ENCODE results near the gene ZSWIM5.
"Not testable (repeated sequence)": the region's sequence is repeated elsewhere in the genome, so short reads cannot be mapped to it uniquely, and the experiment has no call there.

Gene ZSWIM5

DNA sequence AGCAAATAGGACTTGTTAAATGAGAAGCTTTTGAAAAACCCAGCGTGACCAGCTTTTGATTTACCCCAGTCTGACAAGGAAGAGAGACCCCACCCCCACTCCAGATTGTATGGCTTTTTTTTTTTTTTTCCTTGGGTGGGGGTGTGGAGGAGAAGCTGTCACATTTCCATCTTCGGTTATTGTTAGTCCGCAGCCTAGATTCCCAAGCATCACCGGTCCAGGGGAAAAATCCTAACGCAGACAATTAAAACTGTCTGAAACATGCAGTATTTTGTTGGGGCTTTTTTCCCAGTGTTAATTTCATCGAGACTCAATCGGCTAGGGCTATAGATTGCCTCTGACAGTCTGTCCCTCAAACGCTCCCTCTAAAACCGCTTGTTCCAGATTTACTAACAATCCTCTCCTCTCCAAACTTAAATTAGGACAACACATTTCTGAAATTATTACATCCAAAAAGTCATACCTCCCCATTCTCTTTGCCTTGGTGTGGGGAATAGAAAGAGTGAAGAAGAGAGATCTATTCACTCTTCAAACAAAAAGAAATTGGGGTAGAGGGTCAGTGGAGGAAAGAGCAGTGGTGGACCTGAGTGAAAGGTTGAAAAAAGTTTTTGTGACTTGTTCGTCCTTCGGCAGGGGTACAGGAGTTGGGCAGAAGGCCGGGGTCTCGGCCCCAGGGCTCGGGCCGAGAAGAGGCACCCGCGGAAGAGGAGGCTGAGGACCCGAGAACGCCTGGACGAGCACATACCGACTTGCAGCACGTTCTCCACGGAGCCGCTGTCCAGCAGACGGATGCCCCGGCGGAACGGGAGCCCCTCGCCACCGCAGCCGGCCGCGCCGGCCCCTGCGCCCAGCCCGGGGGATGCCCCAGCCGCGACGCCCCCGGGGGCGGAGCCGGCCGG lies 1.1 kb downstream of the ZSWIM5 start:
- no peak for DNase-seq (ENCODE audit: low read depth, low spot score)

GRCh38 chr1:45200906-45201500 lies 5.4 kb downstream of the ZSWIM5 start:
- DNase-seq (ENCODE audit: low read depth, low spot score) = no peak

- no peak for DNase-seq (ENCODE audit: low read depth, low spot score)
Measured at GRCh38 chr1:45200435-45200834, 6.0 kb downstream of the ZSWIM5 start.

DNA sequence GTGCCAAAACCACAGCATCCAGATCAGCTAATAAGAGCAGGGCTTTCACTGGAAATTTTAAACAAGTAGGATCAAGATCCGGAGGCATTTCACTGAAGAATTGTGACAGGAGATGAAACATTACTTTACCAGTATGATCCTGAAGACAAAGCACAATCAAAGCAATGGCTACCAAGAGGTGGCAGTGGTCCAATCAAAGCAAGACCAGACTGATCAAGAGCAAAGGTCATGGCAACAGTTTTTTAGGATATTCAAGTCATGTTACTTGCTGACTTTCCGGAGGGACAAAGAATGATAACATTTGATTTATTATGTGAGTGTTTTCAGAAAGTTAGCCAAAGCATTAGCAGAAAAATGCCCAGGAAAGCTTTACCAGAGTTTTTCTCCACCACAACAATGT lies 8.2 kb downstream of the ZSWIM5 start:
- DNase-seq (ENCODE audit: low read depth, low spot score) = no peak

- no peak for DNase-seq (ENCODE audit: low read depth, low spot score)
Measured at GRCh38 chr1:45196863-45197262, 9.5 kb downstream of the ZSWIM5 start.

GRCh38 chr1:45191418-45191783 lies 15.0 kb downstream of the ZSWIM5 start:
- DNase-seq (ENCODE audit: low read depth, low spot score) = no peak

- no peak for DNase-seq (ENCODE audit: low read depth, low spot score)
Measured at GRCh38 chr1:45187725-45188124, 18.7 kb downstream of the ZSWIM5 start.

- DNase-seq (ENCODE audit: low read depth, low spot score) = not testable (repeated sequence)
Measured at GRCh38 chr1:45179918-45180519, 26.4 kb downstream of the ZSWIM5 start.

DNA sequence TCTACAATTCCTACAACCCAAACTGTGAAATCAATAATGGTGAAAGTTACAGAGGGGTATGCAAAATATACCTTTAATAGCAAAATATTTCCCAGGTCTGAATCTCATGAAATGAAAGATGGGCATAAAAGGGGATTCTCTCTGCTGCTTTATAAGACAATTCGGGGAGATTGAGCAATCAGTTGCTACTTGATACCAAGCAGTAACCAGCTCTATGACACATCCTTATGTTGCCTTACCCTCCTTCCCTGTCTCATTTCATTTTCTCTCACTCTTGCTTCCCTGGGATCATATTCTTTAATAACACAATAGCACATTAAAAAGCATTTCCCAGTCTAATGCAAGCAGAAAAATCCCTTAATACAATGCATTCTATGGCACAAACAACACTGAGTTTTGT lies 29.0 kb downstream of the ZSWIM5 start:
- DNase-seq (ENCODE audit: low read depth, low spot score) = no peak

DNA sequence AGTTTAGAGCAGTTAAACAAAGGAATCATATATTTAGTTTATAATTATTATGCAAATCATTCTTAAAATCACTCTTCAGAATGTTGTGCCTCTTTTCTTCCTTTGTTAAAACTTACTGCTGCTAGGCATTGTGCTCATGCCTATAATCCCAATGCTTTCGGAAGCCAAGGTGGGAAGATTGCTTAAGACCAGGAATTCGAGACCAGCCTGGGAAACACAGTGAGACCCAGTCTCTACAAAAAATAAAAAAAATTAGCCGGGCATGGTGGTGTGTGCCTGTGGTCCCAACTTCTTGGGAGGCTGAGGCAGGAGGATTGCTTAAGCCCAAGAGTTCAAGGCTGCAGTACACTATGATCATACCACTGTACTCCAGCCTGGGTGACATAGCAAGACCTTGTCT lies 33.6 kb downstream of the ZSWIM5 start:
- DNase-seq (ENCODE audit: low read depth, low spot score) = no peak

GRCh38 chr1:45172005-45172404 lies 34.4 kb downstream of the ZSWIM5 start:
- no peak for DNase-seq (ENCODE audit: low read depth, low spot score)

DNA sequence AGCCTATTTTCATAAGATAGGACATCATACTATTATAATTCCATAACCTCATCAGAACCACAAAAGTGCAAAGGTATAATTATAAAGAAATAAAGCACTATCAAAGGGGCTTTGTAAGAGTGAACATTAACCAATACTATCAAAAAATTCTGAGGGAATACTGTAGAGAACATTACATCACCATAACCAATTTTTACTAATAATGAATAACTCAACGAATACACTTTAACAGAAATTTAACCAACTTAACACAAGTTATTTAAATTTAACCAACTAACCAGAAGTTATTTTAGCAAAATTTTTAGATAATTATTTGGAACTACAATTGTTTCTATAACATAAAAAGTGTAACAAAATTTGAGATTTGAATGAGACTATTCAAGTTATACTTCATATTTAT lies 34.8 kb downstream of the ZSWIM5 start:
- DNase-seq (ENCODE audit: low read depth, low spot score) = no peak

DNA sequence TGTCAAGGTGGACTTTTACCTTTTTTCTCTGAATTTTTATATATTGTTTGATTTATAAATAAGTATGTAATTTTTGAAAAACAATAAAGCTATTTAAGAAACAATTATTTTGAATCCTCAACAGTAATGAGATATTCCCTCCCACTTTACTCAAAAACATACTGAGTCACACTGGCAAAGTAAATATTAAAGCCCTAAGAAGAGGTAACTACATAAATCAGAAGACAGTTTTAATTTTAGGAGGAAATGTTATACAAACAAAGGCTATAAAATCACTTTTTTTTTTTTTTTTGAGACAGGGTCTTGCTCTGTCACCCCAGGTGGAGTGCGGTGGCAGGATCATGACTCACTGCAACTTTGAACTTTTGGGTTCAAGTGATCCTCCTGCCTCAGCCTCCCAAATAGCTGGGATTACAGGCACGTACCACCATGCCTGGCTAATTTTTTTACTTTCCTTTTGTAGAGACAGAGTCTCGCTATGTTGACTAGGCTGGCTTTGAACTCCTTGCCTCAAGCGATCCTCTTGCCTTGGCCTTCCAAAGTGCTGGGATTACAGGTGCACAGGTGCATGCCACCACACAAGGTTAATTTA lies 36.2 kb downstream of the ZSWIM5 start:
- no peak for DNase-seq (ENCODE audit: low read depth, low spot score)

GRCh38 chr1:45167947-45168346 lies 38.5 kb downstream of the ZSWIM5 start:
- not testable (repeated sequence) for DNase-seq (ENCODE audit: low read depth, low spot score)

DNA sequence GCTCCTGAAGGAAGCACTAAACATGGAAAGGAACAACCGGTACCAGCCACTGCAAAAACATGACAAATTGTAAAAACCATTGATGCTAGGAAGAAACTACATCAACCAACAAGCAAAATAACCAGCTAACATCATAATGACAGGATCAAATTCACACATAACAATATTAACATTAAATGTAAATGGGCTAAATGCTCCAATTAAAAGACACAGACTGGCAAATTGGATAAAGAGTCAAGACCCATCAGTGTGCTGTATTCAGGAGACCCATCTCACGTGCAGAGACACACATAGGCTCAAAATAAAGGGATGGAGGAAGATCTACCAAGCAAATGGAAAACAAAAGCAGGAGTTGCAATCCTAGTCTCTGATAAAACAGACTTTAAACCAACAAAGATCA lies 42.1 kb downstream of the ZSWIM5 start:
- DNase-seq (ENCODE audit: low read depth, low spot score) = not testable (repeated sequence)

GRCh38 chr1:45163111-45163510 lies 43.3 kb downstream of the ZSWIM5 start:
- not testable (repeated sequence) for DNase-seq (ENCODE audit: low read depth, low spot score)

GRCh38 chr1:45162041-45163035 lies 44.1 kb downstream of the ZSWIM5 start:
- not testable (repeated sequence) for DNase-seq (ENCODE audit: low read depth, low spot score)

DNA sequence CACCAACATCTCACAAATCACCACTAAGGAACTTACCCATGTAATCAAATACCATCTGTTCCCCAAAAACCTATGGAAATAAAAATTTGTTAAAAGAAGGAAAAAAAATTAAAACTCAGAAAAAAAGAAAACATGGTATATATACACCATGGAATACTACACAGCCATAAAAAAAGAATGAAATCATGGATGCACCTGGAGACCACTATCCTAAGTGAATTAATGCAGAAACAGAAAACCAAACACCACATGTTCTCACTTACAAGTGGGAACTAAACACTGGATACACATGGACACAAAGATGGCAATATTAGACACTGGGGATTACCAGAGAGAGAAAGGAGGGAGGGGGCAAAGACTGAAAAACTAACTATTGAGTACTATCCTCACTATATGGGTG lies 50.4 kb downstream of the ZSWIM5 start:
- no peak for DNase-seq (ENCODE audit: low read depth, low spot score)

DNA sequence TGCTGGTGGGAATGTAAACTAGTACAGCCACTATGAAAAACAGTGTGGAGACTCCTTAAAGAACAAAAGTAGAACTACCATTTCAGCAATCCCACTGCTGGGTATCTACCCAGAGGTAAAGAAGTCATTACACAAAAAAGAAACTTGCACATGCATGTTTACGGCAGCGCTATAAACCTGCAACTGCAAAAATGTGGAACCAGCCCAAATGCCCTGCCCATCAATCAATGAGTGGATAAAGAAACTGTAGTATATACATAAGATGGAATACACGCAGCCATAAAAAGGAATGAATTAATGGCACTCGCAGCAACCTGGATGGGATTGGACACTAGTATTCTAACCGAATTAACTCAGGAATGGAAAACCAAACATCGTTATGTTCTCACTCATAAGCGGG lies 51.0 kb downstream of the ZSWIM5 start:
- DNase-seq (ENCODE audit: low read depth, low spot score) = no peak

DNA sequence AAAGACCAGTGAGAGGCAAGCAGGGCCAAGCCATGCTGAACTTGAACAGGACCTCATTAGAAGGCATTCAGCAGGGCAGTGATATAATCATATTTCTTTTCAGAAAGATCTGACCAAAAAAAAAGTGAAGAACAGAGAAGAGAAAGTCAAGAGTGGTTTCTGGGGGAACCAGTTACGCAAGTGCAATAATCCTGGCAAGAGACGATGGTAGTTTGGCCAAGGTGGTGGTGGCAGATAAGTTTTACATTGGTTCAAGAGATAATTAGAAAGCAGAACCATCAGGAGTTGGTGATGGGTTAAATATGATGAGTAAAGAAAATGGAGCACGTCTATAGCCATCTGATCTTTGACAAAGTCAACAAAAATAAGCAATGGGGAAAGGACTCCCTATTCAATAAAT lies 54.3 kb downstream of the ZSWIM5 start:
- DNase-seq (ENCODE audit: low read depth, low spot score) = no peak

DNA sequence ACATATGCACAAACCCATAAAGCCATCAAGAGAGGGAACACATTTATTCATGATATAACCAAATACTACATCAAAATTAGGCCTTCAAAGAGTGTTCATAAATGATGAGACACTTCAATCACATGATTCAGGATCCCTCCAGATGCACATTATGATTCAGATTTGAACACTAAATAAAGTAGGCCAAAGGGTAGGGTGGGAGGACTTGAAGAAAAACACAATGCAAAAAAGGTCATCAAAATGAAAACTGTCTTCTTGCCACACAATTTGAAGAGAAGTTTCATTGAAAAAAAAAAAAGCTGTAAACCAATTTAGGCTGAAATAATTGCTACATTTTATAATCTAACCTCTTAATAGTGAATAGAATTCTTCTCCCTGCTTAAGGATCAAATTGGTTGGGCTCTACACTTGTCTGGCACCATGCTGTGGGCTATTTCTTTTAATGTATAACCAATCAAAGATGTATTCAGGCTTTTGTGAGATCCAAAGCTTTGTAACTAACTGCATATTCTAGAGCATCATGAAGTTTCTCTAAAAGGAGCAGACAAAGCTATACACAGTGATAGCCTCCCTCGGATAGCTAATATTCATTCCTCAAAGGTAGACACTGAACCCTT lies 58.1 kb downstream of the ZSWIM5 start:
- no peak for DNase-seq (ENCODE audit: low read depth, low spot score)
